ENCODE measurements around the gene PKP1.
A peak's percentile ranks its signal among the peaks of the same experiment; 100 is the strongest.

Gene PKP1

DNA sequence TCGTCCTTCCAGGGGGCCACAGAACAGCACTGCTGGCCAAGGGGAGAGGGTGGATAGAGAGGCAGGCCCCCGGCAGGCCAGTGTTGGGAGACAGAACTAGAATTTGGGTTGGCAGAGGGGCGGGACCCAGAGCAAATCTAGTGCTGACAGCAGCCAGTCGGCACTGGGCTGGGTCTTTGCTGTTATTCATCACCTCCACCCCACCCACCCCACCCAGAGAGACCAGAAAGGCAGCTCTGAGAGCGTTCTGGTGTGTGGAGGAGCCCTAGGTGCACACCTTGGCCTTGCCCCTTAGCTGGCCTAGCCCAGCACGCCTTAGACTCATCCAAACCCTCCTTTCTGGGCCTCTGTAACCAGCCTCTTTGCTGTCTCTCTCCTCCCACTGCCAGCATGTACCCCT, 6.4 kb upstream of the PKP1 start:
- H3K27ac ChIP-seq (ENCODE audit: extremely low read depth, low read depth, low read length), result no peak overlapping the region
- H3K9me3 ChIP-seq (ENCODE audit: control insufficient read depth, insufficient read depth, low read depth, low read length), result no peaks in the 10 kb centered on the region
- ChIA-PET POLR2A (no interaction called here), CTCF (no interaction called here)
- H3K4me1 ChIP-seq (ENCODE audit: control insufficient read depth, insufficient read depth, low read length), result no peaks in the 10 kb centered on the region
- no peak overlapping the region for H3K4me3 ChIP-seq (ENCODE audit: low read depth, low read length)
- no peaks in the 10 kb centered on the region for H3K36me3 ChIP-seq (ENCODE audit: control insufficient read depth in 2 of 2, insufficient read depth in 1 of 2, low read length in 2 of 2)
- TF ChIP-seq KLF1 (tag by site-specific recombination; IDR thresholded peaks at IDR 0.05) (peak; percentile 55; the same call in 1 of the 2 replicates), ZNF785 (tag by site-specific recombination; IDR thresholded peaks at IDR 0.05) (no peak)

DNA sequence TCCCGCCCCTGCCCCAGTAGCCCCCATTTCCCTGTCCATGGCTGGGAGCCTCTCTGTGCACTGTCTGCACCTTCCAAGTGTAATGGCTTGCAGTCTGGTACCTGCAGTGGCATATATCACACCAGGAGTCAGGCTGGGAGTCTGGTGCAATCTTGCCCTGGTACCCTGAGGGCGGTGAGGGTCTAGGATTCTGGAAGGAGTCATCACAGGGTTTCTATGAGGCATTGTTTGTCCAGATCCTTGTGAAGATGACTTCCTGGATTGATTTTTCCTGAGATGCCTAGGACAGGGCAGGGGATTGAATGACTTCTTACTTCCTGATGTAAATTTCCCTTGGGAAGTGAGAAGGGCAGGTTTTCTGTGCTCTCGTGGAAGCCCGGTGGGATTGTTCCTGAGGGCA, 5.9 kb upstream of the PKP1 start:
- ChIA-PET POLR2A (no interaction called here), CTCF (no interaction called here)
- no peaks in the 10 kb centered on the region for H3K36me3 ChIP-seq (ENCODE audit: control insufficient read depth in 2 of 2, insufficient read depth in 1 of 2, low read length in 2 of 2)
- H3K4me1 ChIP-seq (ENCODE audit: control insufficient read depth, insufficient read depth, low read length), result no peaks in the 10 kb centered on the region
- H3K27ac ChIP-seq (ENCODE audit: extremely low read depth, low read depth, low read length), result no peak overlapping the region
- H3K4me3 ChIP-seq (ENCODE audit: low read depth, low read length), result no peak overlapping the region
- TF ChIP-seq MZF1 (tag by site-specific recombination; IDR thresholded peaks at IDR 0.05; ENCODE audit: borderline replicate concordance), result no peak
- TF ChIP-seq ZNF670 (tag by site-specific recombination; IDR thresholded peaks at IDR 0.05; ENCODE audit: low read depth), result no peak
- TF ChIP-seq ZNF658 (tag by site-specific recombination; IDR thresholded peaks at IDR 0.05), result no peak
- TF ChIP-seq ZBTB21 (tag by site-specific recombination; IDR thresholded peaks at IDR 0.05), result no peak
- TF ChIP-seq KLF7 (tag by site-specific recombination; IDR thresholded peaks at IDR 0.05; ENCODE audit: borderline replicate concordance), result no peak
- TF ChIP-seq ZNF596 (tag by site-specific recombination; IDR thresholded peaks at IDR 0.05), result no peak
- no peak for TF ChIP-seq ZEB2 (tag by site-specific recombination; IDR thresholded peaks at IDR 0.05)
- TF ChIP-seq, protein P1, sequence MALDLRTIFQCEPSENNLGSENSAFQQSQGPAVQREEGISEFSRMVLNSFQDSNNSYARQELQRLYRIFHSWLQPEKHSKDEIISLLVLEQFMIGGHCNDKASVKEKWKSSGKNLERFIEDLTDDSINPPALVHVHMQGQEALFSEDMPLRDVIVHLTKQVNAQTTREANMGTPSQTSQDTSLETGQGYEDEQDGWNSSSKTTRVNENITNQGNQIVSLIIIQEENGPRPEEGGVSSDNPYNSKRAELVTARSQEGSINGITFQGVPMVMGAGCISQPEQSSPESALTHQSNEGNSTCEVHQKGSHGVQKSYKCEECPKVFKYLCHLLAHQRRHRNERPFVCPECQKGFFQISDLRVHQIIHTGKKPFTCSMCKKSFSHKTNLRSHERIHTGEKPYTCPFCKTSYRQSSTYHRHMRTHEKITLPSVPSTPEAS (tag by site-specific recombination; IDR thresholded peaks at IDR 0.05), result no peak
- TF ChIP-seq ZNF549 (tag by site-specific recombination; IDR thresholded peaks at IDR 0.05), result no peak
- TF ChIP-seq YY1 (tag by site-specific recombination; IDR thresholded peaks at IDR 0.05), result no peak
- no peak for TF ChIP-seq ZNF501 (tag by site-specific recombination; IDR thresholded peaks at IDR 0.05)
- no peaks in the 10 kb centered on the region for H3K9me3 ChIP-seq (ENCODE audit: control insufficient read depth, insufficient read depth, low read depth, low read length)

DNA sequence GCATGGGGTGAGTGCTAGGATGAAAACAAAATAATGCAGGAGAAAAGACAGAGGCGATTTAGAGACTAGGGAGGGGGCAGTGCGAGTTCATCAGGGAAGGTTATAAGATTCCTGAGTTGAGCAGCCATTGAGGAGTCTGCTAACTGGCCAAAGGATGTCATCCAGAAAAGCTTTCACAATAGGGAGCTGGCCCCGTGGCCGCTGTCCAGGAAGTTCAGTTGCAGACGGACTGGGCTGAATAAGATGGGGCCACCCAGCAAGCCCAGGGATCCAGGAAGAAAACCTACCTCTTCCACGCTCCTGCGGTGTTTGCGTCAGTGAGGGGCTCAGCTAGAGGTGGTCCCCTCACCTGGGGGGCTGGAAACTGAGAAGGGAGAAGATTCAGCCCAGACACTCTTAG, 4.0 kb upstream of the PKP1 start:
- CTCF ChIA-PET, result no interaction called here
- POLR2A ChIA-PET, result no interaction called here
- H3K36me3 ChIP-seq (ENCODE audit: control insufficient read depth in 2 of 2, insufficient read depth in 1 of 2, low read length in 2 of 2), result no peaks in the 10 kb centered on the region
- no peaks in the 10 kb centered on the region for H3K9me3 ChIP-seq (ENCODE audit: control insufficient read depth, insufficient read depth, low read depth, low read length)
- H3K27ac ChIP-seq (ENCODE audit: extremely low read depth, low read depth, low read length), result no peak overlapping the region
- TF ChIP-seq TRIM28 (IDR thresholded peaks at IDR 0.05; ENCODE audit: borderline replicate concordance, low read length) (no peak), ZNF184 (tag by site-specific recombination; IDR thresholded peaks at IDR 0.05) (no peak)
- H3K4me1 ChIP-seq (ENCODE audit: control insufficient read depth, insufficient read depth, low read length), result no peaks in the 10 kb centered on the region
- H3K4me3 ChIP-seq (ENCODE audit: low read depth, low read length), result no peak overlapping the region

DNA sequence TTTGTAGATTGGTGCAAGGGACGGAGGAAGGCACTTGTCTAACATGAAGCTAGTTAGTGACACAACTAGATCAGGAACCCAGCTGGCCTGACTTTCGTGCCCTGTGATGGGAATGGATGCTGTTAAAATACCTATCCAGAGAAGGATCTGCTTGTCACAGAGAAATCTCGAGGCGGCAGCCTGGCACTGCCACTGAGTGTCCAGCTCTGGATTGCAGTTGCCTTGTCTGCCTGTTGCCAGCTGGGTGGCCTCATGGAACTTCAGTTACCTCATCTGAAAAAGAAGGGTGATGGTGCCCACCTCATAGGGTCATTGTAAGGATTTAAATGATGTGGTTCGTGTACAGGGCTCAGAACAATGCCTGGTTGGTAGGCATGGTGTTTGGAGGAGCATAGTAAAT, 2.4 kb upstream of the PKP1 start:
- CTCF ChIA-PET, result interaction anchor here (0.6 to 1.6 kb wide), 2 partner anchors 68 to 338 kb away, joined by 4 to 11 read pairs; no protein-coding TSS in a partner anchor
- TF ChIP-seq ZNF423 (tag by site-specific recombination; IDR thresholded peaks at IDR 0.05) (no peak), KLF7 (tag by site-specific recombination; IDR thresholded peaks at IDR 0.05; ENCODE audit: borderline replicate concordance) (no peak), BCL11A (tag by site-specific recombination; IDR thresholded peaks at IDR 0.05; ENCODE audit: low read depth) (no peak), PRDM1 (tag by site-specific recombination; IDR thresholded peaks at IDR 0.05) (no peak), ZNF174 (tag by site-specific recombination; IDR thresholded peaks at IDR 0.05) (no peak), ZNF529 (tag by site-specific recombination; IDR thresholded peaks at IDR 0.05; ENCODE audit: insufficient replicate concordance) (no peak), ZNF707 (tag by site-specific recombination; IDR thresholded peaks at IDR 0.05) (no peak), ZNF785 (tag by site-specific recombination; IDR thresholded peaks at IDR 0.05) (no peak), ZNF521 (tag by site-specific recombination; IDR thresholded peaks at IDR 0.05) (no peak), MYNN (tag by site-specific recombination; IDR thresholded peaks at IDR 0.05; ENCODE audit: borderline replicate concordance) (no peak), ZNF274 (IDR thresholded peaks at IDR 0.05; ENCODE audit: low read length) (no peak), ZNF274 (tag by site-specific recombination; IDR thresholded peaks at IDR 0.05; ENCODE audit: borderline replicate concordance) (no peak), REPIN1 (tag by site-specific recombination; IDR thresholded peaks at IDR 0.05; ENCODE audit: low read depth) (no peak), SCRT2 (tag by site-specific recombination; IDR thresholded peaks at IDR 0.05) (no peak)
- TF ChIP-seq, protein P2, sequence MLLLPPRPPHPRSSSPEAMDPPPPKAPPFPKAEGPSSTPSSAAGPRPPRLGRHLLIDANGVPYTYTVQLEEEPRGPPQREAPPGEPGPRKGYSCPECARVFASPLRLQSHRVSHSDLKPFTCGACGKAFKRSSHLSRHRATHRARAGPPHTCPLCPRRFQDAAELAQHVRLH (tag by site-specific recombination; IDR thresholded peaks at IDR 0.05), result no peak
- TF ChIP-seq, protein P3, sequence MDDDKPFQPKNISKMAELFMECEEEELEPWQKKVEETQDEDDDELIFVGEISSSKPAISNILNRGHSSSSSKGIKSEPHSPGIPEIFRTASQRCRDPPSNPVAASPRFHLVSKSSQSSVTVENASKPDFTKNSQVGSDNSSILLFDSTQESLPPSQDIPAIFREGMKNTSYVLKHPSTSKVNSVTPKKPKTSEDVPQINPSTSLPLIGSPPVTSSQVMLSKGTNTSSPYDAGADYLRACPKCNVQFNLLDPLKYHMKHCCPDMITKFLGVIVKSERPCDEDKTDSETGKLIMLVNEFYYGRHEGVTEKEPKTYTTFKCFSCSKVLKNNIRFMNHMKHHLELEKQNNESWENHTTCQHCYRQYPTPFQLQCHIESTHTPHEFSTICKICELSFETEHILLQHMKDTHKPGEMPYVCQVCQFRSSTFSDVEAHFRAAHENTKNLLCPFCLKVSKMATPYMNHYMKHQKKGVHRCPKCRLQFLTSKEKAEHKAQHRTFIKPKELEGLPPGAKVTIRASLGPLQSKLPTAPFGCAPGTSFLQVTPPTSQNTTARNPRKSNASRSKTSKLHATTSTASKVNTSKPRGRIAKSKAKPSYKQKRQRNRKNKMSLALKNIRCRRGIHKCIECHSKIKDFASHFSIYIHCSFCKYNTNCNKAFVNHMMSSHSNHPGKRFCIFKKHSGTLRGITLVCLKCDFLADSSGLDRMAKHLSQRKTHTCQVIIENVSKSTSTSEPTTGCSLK (tag by site-specific recombination; IDR thresholded peaks at IDR 0.05), result no peak

More for the DNA sequence above, 2.4 kb upstream of the PKP1 start:
- Histone ChIP-seq H3K9me3 (ENCODE audit: control insufficient read depth, insufficient read depth, low read depth, low read length) (no peaks in the 10 kb centered on the region), H3K4me3 (ENCODE audit: low read depth, low read length) (no peak overlapping the region), H3K27ac (ENCODE audit: extremely low read depth, low read depth, low read length) (no peak overlapping the region), H3K36me3 (ENCODE audit: control insufficient read depth in 2 of 2, insufficient read depth in 1 of 2, low read length in 2 of 2) (no peaks in the 10 kb centered on the region), H3K4me1 (ENCODE audit: control insufficient read depth, insufficient read depth, low read length) (no peaks in the 10 kb centered on the region)
- POLR2A ChIA-PET, result no interaction called here

All from HEK293 (cell line).